GM12865 (cell line): ENCODE data around the gene C1orf94.

Experiments
- DNase-seq: peaks from one replicate; pipeline ENCODE4 v3.0.0; 2010; ENCODE audit warnings: low read depth
- H3K4me3 ChIP-seq: 2 replicates; pipeline ENCODE4 v1.5.1; 2011; ENCODE audit warnings: mild to moderate bottlenecking, low read depth, low read length, control low read depth
- TF ChIP-seq, protein P1 (sequence below): IDR thresholded peaks from 2 replicates; pipeline ENCODE4 v1.5.1; 2011; ENCODE audit warnings: low read length, control low read depth, low read depth, inconsistent platforms; ENCODE audit not compliant: insufficient read depth; ENCODE audit errors: missing control alignments

Gene C1orf94

DNA sequence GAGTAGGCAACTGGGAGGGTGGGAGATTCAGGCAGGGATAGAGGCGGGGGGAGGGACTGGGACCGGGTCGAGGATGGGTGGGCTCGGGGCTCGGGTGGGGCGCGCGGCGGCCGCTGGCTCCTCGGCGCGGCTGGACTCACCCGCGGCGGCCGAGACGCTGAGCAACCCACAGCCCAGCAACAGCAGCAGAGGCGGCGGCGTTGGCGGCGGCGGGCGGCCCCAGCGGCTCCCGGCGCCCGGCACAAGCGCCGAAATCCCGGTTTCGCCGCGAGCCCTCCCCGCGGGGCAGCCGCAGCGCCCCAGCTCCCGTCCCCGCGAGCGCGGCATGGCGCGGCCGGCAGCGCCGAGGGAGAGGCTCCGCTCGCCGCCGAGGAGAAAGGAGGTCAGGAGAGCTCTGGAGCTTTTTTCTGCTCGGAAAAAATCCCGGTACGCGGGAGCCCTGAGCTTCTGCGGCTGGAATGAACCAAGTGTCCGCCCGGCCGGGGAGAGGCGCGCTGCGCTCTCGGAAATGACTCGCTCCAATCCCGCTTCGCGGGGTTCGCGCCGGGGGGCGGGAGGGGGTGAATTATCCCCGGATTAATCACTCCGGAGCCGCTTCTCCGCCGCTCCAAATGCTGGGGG is 11.8 kb upstream of the C1orf94 start, which contains the start of gene CSMD2:
TSS of gene CSMD2 (minus strand) at position 460 of the 621 bp plus-strand sequence. CDS start at position 327, 133 bp downstream.
- no peak for DNase-seq
- H3K4me3 ChIP-seq: no peak within 1 kb of the TSS
- TF ChIP-seq, protein P1, sequence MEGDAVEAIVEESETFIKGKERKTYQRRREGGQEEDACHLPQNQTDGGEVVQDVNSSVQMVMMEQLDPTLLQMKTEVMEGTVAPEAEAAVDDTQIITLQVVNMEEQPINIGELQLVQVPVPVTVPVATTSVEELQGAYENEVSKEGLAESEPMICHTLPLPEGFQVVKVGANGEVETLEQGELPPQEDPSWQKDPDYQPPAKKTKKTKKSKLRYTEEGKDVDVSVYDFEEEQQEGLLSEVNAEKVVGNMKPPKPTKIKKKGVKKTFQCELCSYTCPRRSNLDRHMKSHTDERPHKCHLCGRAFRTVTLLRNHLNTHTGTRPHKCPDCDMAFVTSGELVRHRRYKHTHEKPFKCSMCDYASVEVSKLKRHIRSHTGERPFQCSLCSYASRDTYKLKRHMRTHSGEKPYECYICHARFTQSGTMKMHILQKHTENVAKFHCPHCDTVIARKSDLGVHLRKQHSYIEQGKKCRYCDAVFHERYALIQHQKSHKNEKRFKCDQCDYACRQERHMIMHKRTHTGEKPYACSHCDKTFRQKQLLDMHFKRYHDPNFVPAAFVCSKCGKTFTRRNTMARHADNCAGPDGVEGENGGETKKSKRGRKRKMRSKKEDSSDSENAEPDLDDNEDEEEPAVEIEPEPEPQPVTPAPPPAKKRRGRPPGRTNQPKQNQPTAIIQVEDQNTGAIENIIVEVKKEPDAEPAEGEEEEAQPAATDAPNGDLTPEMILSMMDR: no peak

DNA sequence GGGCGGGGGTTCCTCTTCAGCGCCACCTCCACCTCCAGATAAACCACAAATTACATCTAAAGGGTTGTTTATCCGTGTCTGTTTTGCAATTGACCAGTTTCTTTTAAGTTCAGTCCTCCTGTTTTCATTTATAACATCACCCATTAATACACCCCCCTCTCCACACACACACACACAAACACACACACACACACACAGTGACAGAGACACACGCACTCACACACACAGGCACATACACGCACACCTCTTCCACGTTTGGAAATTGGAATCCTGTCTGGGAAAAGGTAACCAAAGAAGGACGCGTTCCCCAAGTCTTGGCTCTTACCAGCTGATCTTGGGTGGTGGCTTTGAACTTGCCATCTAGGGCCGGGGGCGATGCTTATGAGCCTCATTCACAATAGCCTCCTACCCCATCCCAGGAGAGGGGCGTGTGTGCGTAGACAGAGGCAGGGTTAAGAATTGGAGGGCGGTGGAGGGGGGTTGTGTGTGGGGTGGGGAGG is 11.2 kb upstream of the C1orf94 start:
- TF ChIP-seq, protein P1: no peak
- H3K4me3 ChIP-seq: no peak overlapping the region
- DNase-seq: no peak

DNA sequence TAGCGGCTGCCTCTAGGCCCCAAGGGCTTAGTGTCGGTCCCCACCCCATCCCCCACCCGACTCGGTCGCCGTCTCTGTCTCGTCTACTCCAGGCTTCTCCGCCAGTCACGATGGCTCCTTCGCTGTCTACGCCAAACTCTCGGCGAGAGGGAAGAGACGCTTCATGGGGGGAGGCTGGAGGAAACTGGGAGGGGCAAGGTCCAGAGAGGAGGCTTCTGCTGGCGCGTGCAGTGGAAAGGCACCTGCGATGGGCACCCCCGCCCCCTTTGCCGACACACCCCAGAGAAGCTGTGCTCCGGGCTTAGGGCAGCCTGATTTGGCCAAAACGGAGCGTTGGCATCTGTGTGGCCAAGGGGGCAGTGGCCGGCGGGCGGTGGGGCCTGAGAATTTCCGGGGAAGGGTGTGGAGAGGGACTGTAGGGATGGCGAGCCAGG is 10.5 kb upstream of the C1orf94 start:
- H3K4me3 ChIP-seq: no peak overlapping the region
- DNase-seq: no peak
- TF ChIP-seq, protein P1: no peak

DNA sequence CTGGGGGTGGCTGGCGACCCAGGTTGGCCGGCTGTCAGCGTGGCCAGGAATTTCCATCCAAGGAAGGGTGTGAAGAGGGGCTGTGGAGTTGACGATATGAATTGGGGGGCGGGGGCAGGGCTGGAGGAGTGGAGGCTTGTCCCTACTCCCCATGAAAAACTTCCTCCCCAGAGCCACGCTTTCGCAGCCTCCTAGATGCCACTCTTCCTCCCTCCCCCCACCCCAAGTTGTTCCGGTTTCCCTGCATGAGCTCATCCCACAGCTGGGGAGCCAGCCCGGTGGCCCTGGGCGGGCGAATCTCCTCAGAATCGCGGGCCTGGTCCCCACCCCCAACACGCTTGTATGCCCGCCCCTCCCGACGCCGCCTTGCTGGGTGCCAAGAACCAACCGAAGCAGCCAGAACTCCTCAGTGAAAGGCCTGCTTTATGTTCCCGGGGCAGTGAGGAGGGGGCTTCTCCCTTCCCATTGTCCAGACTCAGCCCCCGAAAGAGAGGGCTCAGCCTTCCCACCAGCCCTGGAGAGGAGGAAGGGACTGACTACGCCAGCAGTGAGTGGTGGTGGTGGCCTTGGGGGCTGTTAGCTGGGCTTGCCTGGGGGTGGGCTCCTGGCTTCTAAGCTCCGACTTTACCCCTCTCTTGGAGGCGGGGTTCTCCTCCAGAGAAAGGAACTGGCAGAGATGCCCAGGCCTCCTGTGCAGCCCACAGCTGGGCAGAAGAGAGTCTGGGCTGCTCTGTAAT is 9.9 kb upstream of the C1orf94 start:
- H3K4me3 ChIP-seq: no peak overlapping the region
- TF ChIP-seq, protein P1: no peak
- DNase-seq: no peak

DNA sequence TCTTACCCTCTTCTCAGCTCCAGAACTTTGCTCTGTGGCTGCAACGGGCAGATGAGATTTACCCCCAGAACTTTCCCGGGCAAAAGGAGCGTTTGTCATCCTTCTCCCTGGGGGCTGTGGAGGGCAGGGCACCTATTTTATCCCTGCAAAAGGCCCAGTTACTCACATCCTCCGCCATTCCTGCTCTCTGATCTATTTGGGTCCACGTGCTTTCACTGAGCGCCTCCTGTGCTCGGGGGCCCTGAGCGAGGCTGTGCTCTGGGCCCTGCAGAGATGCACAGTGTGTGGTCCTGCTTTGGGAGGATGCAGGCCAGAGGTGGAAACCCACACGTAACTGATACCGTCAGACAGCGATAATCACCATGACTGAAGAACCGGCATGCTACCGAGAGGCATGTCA is 9.3 kb upstream of the C1orf94 start:
- no peak for DNase-seq
- H3K4me3 ChIP-seq: no peak overlapping the region
- TF ChIP-seq, protein P1: no peak

DNA sequence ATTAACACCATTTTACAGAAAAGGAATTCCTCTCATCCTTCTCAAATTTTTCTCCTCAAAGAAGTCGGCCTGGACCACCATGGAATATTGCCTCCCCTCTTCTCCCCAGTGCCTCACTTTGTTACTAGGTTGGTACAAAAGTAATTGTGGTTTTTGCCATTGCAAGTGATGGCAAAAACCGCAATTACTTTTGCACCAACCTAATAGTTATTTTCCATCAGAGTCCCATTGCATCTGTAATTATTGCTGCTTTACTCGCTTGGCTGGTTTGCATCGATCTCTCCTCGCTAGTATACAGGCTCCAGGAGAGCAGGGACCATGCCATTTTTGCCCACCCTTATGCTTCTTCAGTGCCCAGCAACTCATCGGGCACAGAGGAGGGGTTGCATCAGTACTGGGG is 963 bp upstream of the C1orf94 start:
- H3K4me3 ChIP-seq: no peak overlapping the region
- TF ChIP-seq, protein P1: no peak
- DNase-seq: no peak
